ENCODE measurements around the gene PARN.

- TF ChIP-seq POLR2A (IDR thresholded peaks at IDR 0.05; ENCODE audit: low read depth, low read length) (no peak), SPI1 (IDR thresholded peaks at IDR 0.05; ENCODE audit: low read depth, low read length) (no peak)
These were observed 27.6 kb downstream of the PARN start for GRCh38 chr16:14602443-14602963.
